AG04450 (cell line): Measurements from ENCODE around the gene JMJD7. TPM values are rescaled to one million over a fixed set of nuclear protein-coding genes. Genes with fewer than 3 reads are reported as not detected.

Source experiments
- CTCF ChIA-PET: fragments of 300-600, 350-600 bp; formaldehyde crosslinking; extraction: SDS; loops from one replicate; lab custom pipeline; 2022; ENCODE audit warnings: antibody characterized with exemption, inconsistent platforms; lab: Charles Lee
- POLR2A ChIA-PET: fragments of 350-600 bp; formaldehyde crosslinking; extraction: SDS; loops from one replicate; lab custom pipeline; 2021; ENCODE audit warnings: antibody characterized with exemption, inconsistent platforms; lab: Yijun Ruan, JAX
- DNase-seq: peaks from one replicate; pipeline ENCODE4 v3.0.0-alpha.2; 2011; ENCODE audit warnings: low read depth, low spot score
- H3K27ac ChIP-seq: one replicate; pipeline ENCODE4 v1.5.1; 2012; ENCODE audit warnings: low read depth, low read length, control low read depth
- H3K27me3 ChIP-seq: one replicate; pipeline ENCODE4 v1.6.0; 2012; ENCODE audit warnings: low read length; ENCODE audit not compliant: control insufficient read depth, insufficient read depth
- H3K4me3 ChIP-seq: 2 replicates; pipeline ENCODE4 v1.5.1; 2011; ENCODE audit warnings: mild to moderate bottlenecking, low read depth, low read length, control low read depth
- H3K9me3 ChIP-seq: 2 replicates; pipeline ENCODE4 v1.5.1; 2012; ENCODE audit warnings: low read length; ENCODE audit not compliant: control insufficient read depth, insufficient read depth
- polyA plus RNA-seq: library from polyadenylated mRNA; depleted of rRNA; stranded (reverse); fragments of >200 nt; gene quantifications from 2 replicates; pipeline ENCODE4 v1.2.3, GENCODE V29; 2011
- TF ChIP-seq, protein P1 (sequence below): IDR thresholded peaks from 2 replicates; pipeline ENCODE4 v1.5.1; 2011; ENCODE audit warnings: low read depth, low read length, control low read depth, inconsistent platforms

The JMJD7 gene
- polyA plus RNA-seq, 1 experiment, result 5.1 TPM

DNA sequence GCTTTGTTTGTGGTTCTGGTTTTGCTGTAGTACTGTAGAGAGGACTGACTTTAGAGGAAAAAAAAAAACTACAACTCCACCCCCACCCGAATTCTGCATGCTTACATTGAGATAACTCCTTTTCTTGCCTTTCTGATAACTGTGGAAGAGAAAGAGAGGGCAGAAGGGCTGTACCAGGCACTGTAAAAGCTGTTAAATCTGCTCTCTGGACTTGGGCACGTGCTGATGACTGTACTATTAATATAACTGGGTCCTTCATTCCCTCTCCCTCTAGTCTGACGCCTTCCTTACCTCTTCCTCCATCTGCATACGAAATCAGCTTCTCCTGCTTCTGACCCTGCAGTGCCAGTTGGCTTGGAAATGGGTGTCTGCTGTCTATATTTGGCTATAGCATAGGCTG is 38.7 kb upstream of the JMJD7 start:
- TF ChIP-seq, protein P1, sequence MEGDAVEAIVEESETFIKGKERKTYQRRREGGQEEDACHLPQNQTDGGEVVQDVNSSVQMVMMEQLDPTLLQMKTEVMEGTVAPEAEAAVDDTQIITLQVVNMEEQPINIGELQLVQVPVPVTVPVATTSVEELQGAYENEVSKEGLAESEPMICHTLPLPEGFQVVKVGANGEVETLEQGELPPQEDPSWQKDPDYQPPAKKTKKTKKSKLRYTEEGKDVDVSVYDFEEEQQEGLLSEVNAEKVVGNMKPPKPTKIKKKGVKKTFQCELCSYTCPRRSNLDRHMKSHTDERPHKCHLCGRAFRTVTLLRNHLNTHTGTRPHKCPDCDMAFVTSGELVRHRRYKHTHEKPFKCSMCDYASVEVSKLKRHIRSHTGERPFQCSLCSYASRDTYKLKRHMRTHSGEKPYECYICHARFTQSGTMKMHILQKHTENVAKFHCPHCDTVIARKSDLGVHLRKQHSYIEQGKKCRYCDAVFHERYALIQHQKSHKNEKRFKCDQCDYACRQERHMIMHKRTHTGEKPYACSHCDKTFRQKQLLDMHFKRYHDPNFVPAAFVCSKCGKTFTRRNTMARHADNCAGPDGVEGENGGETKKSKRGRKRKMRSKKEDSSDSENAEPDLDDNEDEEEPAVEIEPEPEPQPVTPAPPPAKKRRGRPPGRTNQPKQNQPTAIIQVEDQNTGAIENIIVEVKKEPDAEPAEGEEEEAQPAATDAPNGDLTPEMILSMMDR, result no peak
- H3K27ac ChIP-seq, result no peak overlapping the region
- H3K27me3 ChIP-seq, result no peaks in the 10 kb centered on the region
- H3K9me3 ChIP-seq, result no peaks in the 10 kb centered on the region
- ChIA-PET POLR2A (interaction anchor here (0.6 to 1.3 kb wide), 2 partner anchors 9 to 883 kb away, joined by 3 read pairs; no protein-coding TSS in a partner anchor), CTCF (interaction anchor here (0.5 to 7.4 kb wide), 4 partner anchors 16 to 231 kb away, joined by 3 to 59 read pairs (median 4); partner anchors contain the start of gene MAPKBP1)
- no peak overlapping the region for H3K4me3 ChIP-seq
- DNase-seq, result no peak

DNA sequence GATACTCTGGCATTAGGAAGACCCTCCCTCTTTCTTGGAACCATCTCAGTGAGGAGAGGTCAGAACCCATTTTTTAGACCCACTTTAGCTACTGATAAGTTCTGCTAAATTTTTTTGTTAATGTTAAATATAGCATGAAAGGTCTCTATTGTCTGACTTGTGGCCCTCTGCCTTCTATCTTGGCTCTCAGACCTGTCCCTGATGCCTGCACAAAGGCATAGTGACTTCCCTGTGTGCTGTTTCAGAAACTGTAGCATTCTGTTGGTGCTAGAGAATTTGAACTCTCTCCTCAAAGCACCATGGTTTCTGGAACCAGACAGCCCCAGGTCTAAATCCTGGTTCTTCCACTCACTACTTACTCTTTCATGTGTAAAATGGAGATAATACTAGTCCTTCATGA is 38.2 kb upstream of the JMJD7 start:
- Histone ChIP-seq H3K4me3 (no peak overlapping the region), H3K27me3 (no peaks in the 10 kb centered on the region), H3K27ac (no peak overlapping the region), H3K9me3 (no peaks in the 10 kb centered on the region)
- TF ChIP-seq, protein P1, result no peak
- no peak for DNase-seq
- ChIA-PET CTCF (interaction anchor here (0.8 to 7.4 kb wide), 3 partner anchors 16 to 232 kb away, joined by 3 to 59 read pairs (median 3); partner anchors contain the start of gene MAPKBP1), POLR2A (interaction anchor here (1.3 kb wide), 1 partner anchor 9 kb away, joined by 3 read pairs; no protein-coding TSS in a partner anchor)

DNA sequence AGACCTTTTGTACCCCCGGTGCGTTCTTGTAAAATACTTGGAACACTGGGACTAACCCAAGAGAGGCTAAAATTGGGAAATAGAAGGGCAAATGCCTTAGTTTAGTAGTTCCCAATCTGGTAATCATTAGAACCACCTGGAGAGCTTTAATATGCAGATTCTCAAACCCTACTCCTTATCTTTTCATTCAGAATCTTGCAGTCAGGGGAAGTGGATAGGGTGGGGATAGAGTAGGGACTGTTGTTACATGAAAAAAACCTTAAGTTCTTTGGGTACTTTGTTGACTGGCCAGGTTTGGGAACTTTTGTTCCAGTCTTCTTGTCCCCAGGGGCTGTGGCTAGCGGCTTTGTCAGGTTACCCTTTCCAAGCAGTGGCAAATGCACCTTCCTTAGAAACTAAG is 37.7 kb upstream of the JMJD7 start:
- H3K27me3 ChIP-seq, result no peaks in the 10 kb centered on the region
- H3K27ac ChIP-seq, result no peak overlapping the region
- ChIA-PET CTCF (interaction anchor here (0.6 to 7.4 kb wide), 3 partner anchors 17 to 1093 kb away, joined by 3 to 59 read pairs (median 3); partner anchors contain the start of gene MAPKBP1), POLR2A (no interaction called here)
- H3K4me3 ChIP-seq, result no peak overlapping the region
- H3K9me3 ChIP-seq, result no peaks in the 10 kb centered on the region
- DNase-seq, result no peak
- TF ChIP-seq, protein P1, result no peak

DNA sequence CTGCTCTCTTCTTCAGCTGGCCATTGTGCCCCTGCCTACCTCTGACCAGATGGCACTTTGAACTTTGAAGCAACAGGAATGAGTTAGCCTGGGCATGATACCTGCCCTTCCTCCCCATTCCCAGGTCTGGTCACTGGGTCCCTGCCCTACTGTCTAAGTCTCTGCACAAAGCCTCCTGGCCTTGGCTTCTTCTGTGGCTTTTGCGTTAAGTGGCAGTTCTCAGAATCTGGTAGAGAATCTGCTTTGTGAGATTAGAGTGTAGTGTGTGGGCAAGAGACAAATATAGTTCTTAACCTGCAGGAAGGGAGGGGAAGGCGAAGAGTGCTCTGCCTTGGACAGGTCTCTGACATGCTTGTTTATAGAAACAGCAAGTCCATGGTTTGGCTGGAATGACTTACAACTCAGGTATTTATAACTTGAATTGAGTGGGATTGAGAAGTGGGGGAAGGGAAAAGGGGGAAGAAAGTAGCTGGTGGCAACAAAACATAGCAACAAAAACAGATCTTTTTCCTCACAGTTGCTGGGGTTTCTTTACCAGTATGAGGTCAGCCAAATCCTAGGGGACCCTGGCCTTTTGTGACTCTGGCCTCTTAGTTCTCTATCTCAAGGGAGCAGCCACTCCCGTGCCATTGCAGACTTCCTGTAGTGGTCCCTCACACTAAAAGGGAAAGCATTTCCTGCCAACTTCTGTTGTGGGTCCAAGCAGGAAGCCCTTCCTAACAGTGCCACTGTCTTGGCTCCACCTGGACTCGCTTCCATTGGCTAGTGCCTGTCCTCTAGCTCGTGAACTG is 36.9 kb upstream of the JMJD7 start:
- no peaks in the 10 kb centered on the region for H3K9me3 ChIP-seq
- no peaks in the 10 kb centered on the region for H3K27me3 ChIP-seq
- 0 out of 2 replicates have a peak overlapping the region, but pooled peaks have one; percentile 7 for H3K4me3 ChIP-seq
- POLR2A ChIA-PET, result interaction anchor here (1.1 kb wide), 1 partner anchor 11 kb away, joined by 3 read pairs; no protein-coding TSS in a partner anchor
- TF ChIP-seq, protein P1, result no peak
- peak overlapping the region; percentile 75 for H3K27ac ChIP-seq
- no peak for DNase-seq
- CTCF ChIA-PET, result interaction anchor here (0.6 to 7.4 kb wide), 3 partner anchors 17 to 1093 kb away, joined by 3 to 59 read pairs (median 3); partner anchors contain the start of gene MAPKBP1
